Umbilical cord (tissue), 2 donors: ENCODE results near the gene COX6B2. TPM values are rescaled to one million over a fixed set of nuclear protein-coding genes. Genes with fewer than 3 reads are reported as not detected.

Experiments
- DNase-seq: peaks from one replicate; pipeline ENCODE4 v3.0.0-alpha.2; 2015; ENCODE audit warnings: low spot score
- total RNA-seq: library from RNA; depleted of rRNA; stranded (reverse); fragments of >200 nt; gene quantifications from one replicate; pipeline ENCODE4 v1.2.3, GENCODE V29; 2014; ENCODE audit warnings: low replicate concordance; ENCODE audit not compliant: insufficient read depth

The COX6B2 gene
- total RNA-seq, 1 donor from 2014 or later, result not detected

- peak; percentile 53 for DNase-seq
Measured at GRCh38 chr19:55383279-55384130, 29.0 kb upstream of the COX6B2 start.

- DNase-seq, result no peak
Measured at GRCh38 chr19:55382522-55383054, 28.1 kb upstream of the COX6B2 start.

GRCh38 chr19:55382013-55382412, 27.5 kb upstream of the COX6B2 start:
- DNase-seq, result no peak

DNA sequence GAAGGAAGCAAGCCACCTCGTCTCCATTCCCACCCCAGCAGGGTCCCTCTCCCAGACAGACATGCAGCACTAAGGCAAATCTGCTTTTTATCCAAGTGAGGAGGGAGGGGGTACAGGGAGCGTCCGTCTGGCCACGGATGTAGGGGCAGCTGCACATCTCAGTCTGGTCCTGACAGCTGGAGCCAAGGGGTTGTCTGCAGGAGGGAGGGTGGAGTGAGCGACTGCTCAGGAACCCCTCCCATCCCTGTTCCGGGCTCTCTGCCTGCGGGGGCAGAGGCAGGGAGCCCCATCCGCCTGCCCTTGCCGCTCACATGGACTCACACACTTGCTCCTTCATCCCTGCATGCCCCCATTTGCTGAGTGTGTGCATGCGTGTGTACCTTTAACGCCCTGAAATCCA, 24.7 kb upstream of the COX6B2 start:
- no peak for DNase-seq

- no peak for DNase-seq
Measured at GRCh38 chr19:55377356-55378131, 23.0 kb upstream of the COX6B2 start.

DNA sequence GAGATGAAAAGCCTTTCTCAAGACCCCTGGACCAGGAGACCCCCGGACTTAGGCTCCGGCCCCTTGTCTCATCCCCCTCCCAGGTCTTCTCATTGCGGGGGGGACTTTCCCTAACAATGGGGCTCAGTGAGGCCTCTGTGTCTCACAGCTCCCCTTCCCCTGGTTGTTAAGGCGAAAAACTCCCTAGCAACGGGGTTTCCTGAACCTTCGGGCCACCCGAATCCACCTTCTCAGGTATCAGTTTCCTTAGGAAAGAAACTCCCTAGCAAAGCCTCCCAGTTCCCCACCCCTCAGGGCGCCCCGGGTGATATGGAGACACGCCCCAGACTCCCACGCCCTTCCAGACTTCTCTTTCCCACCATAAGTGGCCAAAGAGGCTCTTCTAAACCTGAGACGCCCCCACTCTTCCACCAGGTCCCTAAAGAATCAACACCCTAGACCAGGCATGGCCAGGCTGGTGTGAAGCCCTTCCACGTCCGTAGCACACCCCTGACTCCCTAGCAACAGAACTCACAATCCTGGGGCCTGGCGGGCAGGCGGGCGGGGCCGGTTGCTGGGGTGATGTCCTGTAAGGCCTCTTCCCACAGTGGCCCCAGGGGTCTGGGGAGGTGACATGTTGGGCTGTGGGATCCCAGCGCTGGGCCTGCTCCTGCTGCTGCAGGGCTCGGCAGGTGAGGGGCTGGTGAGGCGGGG, 21.9 kb upstream of the COX6B2 start, which contains the start of gene TMEM190:
TSS of gene TMEM190 (plus strand) at position 586 of the 693 bp plus-strand sequence. CDS start at position 614, 28 bp downstream.
- DNase-seq, result peak; percentile 41

DNA sequence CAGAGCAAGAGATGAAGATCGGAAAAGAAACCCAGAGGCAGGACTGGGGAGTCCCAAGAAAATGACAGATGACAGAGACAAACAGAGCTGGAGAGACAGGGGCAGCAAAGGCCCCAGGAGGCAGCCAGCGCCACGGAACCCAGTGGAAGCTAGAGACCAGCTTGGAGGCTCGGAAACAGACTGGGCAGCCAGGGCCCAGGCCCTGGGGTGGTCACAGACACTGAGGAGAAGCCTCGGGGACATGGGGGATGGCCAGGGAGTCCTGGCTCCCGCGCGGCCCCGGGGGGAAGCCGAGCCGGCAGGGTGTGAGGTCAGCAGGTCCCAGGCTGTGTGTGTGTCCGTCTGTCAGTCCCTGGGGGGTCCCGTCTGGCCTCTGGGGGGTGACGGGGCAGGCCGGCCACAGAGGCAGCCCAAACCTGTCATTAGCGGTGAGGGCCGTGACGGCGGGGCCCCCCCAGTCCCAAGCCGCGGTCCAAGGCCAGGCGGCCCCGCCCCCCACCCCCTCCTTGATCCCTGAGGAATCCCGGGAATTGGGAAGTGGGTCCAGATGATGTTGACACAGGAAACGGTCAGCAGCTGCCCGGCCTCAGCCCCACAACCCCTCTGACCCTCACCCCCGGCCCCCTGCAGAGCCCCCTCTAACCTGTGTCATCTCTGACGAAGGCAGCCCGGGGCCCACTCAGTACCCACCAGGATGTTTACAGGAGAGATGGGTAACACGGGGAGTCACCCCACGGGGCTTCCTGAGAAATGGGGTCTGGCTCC, 19.7 kb upstream of the COX6B2 start:
- no peak for DNase-seq

DNA sequence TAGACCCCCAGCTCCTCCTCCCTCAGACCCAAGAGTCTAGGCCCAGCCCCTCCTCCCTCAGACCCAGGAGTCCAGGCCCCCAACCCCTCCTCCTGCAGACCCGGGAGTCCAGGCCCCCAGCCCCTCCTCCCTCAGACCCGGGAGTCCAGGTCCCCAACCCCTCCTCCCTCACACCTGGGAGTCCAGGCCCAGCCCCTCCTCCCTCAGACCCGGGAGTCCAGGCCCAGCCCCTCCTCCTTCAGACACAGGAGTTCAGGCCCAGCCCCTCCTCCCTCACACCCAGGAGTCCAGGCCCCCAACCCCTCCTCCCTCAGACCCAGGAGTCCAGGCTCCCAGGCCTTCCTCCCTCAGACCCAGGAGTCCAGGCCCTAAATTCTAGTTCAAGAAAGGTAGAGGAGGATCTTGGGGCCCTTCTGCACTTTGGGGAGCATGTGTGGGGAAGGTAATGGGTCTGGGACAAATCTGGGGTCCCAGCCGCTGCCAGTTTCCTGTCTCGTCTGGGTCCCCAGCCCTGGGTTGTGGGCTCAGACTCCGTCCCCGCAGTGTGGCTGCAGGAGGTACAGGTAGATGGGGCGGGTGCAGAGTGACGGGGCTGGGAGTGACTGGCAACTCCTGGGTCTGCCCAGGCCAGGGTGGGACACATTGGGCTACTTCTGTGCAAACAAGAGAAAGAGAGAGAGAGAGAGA, 18.9 kb upstream of the COX6B2 start:
- DNase-seq, result no peak

- DNase-seq, result no peak
Measured at GRCh38 chr19:55372316-55373081, 18.0 kb upstream of the COX6B2 start.

DNA sequence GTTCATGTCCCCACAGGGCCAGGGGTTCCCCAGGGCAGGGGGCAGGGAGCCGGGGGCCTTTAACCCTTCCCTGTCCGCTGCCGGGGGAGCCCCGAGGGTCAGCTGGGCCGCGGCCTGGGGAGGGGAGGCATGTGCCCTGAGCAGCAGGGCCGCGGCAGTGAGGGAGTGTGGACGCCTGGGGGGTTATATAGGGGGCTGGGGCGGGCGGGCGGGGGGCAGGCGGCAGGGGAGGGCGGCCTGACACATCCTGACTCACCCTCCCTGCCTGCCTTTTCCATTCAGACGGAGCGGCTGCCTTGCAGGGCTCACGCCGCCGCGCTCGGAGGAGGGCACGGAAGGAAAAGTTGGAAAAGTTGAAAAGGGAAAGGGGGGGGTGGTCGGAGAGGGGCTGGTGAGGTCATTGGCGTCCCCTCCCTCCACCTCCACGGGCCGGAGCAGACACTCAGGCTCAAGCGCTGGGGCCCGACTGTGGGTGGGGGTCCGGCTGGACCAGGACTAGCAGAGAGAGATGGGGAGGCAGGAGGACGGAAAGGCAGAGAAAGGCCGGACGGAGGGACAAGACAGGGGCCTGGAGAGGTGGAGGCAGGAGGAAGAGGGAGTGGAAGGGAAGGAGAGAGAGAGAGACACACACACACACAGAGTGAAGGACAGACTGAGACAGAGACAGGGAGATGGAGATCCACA, 15.9 kb upstream of the COX6B2 start, which contains the start of gene IL11:
TSS of gene IL11 (minus strand) at position 159 of the 684 bp plus-strand sequence. CDS start at position 6, 153 bp downstream.
- peak; percentile 58 for DNase-seq

GRCh38 chr19:55369653-55370304, 15.3 kb upstream of the COX6B2 start:
- DNase-seq, result peak; percentile 89

GRCh38 chr19:55368701-55369563, 14.4 kb upstream of the COX6B2 start:
- peak; percentile 86 for DNase-seq

- DNase-seq, result no peak
Measured at GRCh38 chr19:55368106-55368505, 13.6 kb upstream of the COX6B2 start.

DNA sequence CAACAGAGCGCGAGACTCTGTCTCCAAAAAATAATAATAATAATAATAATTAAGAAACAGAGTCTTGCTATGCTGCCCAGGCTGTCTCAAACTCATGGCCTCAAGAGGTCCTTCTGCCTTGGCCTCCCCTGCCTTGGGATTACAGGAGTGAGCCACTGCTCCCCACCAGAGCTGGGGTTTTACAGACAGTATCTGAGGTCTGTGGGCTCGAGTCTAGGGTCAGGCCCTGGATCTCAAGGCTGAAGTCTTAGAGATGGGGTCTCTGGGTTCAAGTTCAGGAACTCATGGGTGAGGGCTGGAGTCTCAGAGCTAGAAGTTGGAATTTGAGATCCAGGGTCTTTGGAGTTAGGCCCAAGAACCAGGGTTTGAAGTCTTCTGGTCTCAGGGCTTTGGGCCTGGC, 12.3 kb upstream of the COX6B2 start:
- no peak for DNase-seq

- no peak for DNase-seq
Measured at GRCh38 chr19:55365964-55366363, 11.4 kb upstream of the COX6B2 start.

GRCh38 chr19:55365245-55365644, 10.7 kb upstream of the COX6B2 start:
- DNase-seq, result no peak

DNA sequence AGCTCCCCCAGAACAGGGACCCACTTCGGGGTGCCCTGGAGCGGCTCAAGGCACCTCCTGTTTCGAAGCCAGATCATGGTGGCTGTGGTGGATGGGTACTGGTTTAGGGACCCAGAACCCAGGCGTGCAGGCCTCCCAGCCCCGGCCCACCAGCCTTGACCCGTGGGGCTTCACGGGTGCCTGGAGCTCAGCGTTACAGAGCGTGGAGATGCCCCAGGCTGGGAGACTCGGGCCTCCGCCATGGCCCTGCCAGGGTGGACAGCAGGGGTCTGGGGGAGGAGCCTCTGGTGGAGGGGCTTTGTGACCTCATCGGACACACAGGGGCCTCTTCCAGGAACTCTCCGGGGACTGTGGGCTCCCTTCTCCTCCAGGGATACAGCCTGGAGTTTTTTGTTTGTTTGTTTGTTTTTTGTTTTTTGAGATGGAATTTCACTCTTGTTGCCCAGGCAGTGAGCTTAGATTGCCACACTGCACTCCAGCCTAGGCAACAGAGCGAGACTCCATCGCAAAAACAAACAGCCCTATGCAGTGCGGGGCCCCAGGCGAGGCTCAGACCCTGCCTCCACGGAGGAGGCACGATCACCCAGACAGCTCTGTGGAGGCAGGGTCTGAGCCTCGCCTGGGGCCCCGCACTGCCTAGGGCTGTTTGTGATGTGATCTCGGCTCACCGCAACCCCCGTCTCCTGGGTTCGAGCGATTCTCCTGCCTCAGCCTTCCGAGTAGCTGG, 8.6 kb upstream of the COX6B2 start, which contains the start of gene GARIN5B:
TSS of gene GARIN5B (minus strand) at position 271 of the 727 bp plus-strand sequence. CDS start at position 77, 194 bp downstream.
- DNase-seq, result no peak
